Nephron progenitor cell (in vitro differentiated cells): Measurements from ENCODE around the gene PEX14.

Experiments
- DNase-seq: peaks from one replicate; pipeline ENCODE4 v3.0.0; 2021
- H3K27ac Mint-ChIP-seq: 2 replicates; pipeline ENCODE4 v1.8.0; 2021; ENCODE audit warnings: mild to moderate bottlenecking, moderate library complexity, mixed read lengths
- H3K27me3 Mint-ChIP-seq: 2 replicates; pipeline ENCODE4 v1.8.0; 2021; ENCODE audit warnings: mild to moderate bottlenecking, low read depth, mixed read lengths; ENCODE audit not compliant: poor library complexity
- H3K36me3 Mint-ChIP-seq: 2 replicates; pipeline ENCODE4 v1.8.0; 2021; ENCODE audit warnings: low read depth, mixed read lengths
- H3K4me1 Mint-ChIP-seq: 2 replicates; pipeline ENCODE4 v1.8.0; 2021; ENCODE audit warnings: mixed read lengths
- H3K4me3 Mint-ChIP-seq: 2 replicates; pipeline ENCODE4 v1.8.0; 2021; ENCODE audit warnings: mild to moderate bottlenecking, moderate library complexity, mixed read lengths
- H3K9me3 Mint-ChIP-seq: 2 replicates; pipeline ENCODE4 v1.8.0; 2021; ENCODE audit warnings: mild to moderate bottlenecking, moderate library complexity, mixed read lengths
- TF ChIP-seq, protein P1 (sequence below): fragments of 200-600 bp; sonication (generic); IDR thresholded peaks from 2 replicates; pipeline ENCODE4 v1.5.0; 2021; ENCODE audit warnings: antibody characterized with exemption

The PEX14 gene

DNA sequence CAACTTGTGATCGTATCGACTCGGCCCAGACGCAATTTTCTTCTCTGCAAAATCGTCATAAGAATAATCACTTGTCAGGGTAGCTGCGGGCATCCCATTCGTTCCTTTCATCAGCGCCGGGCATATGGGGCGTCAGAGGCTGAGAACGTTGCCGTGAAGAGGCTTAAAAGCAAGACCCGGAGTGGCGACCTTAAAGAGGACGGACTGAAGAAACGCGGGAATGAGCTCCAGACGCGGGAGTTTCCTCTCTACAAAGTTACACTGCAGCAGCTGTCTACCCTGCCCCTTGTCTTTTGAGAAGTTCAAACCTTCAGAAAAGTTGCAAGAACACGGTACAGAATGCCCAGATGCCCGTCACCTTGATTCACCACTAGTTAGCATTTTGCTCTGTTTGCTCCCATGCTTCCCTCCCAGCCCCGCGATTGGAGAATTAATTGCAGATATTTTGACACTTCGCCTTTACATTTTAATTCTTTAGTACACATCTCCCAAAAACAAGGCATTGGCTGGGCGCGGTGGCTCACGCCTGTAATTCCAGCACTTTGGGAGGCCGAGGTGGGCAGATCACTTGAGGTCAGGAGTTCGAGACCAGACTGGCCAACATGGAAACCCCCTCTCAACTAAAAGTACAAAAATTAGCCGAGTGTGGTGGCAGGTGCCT lies 43.5 kb upstream of the PEX14 start:
- peaks cover 48% of the 10 kb centered on the region for H3K4me1 Mint-ChIP-seq
- TF ChIP-seq, protein P1, sequence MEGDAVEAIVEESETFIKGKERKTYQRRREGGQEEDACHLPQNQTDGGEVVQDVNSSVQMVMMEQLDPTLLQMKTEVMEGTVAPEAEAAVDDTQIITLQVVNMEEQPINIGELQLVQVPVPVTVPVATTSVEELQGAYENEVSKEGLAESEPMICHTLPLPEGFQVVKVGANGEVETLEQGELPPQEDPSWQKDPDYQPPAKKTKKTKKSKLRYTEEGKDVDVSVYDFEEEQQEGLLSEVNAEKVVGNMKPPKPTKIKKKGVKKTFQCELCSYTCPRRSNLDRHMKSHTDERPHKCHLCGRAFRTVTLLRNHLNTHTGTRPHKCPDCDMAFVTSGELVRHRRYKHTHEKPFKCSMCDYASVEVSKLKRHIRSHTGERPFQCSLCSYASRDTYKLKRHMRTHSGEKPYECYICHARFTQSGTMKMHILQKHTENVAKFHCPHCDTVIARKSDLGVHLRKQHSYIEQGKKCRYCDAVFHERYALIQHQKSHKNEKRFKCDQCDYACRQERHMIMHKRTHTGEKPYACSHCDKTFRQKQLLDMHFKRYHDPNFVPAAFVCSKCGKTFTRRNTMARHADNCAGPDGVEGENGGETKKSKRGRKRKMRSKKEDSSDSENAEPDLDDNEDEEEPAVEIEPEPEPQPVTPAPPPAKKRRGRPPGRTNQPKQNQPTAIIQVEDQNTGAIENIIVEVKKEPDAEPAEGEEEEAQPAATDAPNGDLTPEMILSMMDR: no peak
- no peak for DNase-seq
- no peaks in the 10 kb centered on the region for H3K27me3 Mint-ChIP-seq
- peak overlapping the region; percentile 89 for H3K4me3 Mint-ChIP-seq
- no peaks in the 10 kb centered on the region for H3K36me3 Mint-ChIP-seq
- H3K9me3 Mint-ChIP-seq: no peaks in the 10 kb centered on the region
- H3K27ac Mint-ChIP-seq: peak overlapping the region; percentile 77

DNA sequence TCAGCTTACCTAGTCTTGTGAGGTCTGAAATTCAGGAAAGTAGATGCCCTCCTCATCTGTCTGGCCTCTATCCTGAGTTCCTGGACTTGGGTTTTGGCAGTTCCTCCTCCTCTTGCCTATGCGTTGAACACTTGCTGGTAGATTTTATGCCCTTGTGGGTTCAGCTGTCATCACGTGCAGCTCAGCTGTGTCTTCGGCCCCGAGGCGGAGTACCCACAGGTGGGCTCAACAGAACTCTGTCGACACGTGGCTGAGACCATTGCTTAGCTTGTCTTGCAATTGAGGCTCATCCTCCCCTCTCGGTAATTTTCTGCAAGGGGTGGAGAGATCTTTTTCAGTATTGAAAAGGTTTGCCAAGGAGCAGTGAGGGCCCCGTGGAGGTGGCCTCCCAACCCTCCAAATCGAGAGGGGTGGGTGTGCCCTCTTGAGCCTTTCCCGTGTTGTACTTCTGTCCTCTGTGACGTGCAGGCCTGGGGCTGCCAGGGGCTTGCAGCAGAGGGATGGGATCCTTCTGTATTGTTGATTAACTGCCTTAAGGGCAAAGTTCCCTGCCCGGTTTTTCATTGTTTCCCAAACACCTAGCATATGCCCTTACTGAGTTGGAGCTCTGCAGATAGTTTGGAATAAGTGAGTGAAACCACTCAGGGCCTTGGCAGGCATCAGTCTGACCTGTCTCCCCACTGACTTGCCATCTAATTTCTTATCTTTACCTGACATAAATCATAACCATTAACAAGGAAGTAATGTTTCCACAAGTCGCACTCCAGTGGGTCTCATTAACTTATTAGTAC lies 41.6 kb upstream of the PEX14 start:
- Mint-ChIP-seq H3K27me3 (no peaks in the 10 kb centered on the region), H3K4me1 (peaks cover 50% of the 10 kb centered on the region), H3K4me3 (peak overlapping the region; percentile 50), H3K9me3 (no peaks in the 10 kb centered on the region), H3K27ac (no peak overlapping the region), H3K36me3 (no peaks in the 10 kb centered on the region)
- TF ChIP-seq, protein P1: no peak
- no peak for DNase-seq

DNA sequence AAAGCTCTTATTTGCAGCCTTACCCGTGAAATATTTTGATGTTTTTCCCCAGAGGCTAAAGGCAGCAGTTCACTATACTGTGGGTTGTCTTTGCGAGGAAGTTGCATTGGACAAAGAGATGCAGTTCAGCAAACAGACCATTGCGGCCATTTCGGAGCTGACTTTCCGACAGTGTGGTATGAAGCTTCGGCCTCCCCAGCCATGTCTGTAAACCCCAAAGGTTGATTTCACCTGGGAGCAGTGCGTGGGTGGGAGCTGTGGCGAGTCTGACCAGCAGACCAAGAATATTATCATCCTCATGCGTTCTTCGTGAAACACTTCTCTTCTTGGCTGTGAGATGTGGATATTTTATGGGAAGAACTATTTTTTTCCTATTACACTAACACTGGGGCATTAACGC lies 41.0 kb upstream of the PEX14 start:
- TF ChIP-seq, protein P1: no peak
- Mint-ChIP-seq H3K27ac (no peak overlapping the region), H3K4me1 (peaks cover 50% of the 10 kb centered on the region), H3K9me3 (no peaks in the 10 kb centered on the region), H3K4me3 (no peak overlapping the region), H3K36me3 (no peaks in the 10 kb centered on the region), H3K27me3 (no peaks in the 10 kb centered on the region)
- DNase-seq: no peak

DNA sequence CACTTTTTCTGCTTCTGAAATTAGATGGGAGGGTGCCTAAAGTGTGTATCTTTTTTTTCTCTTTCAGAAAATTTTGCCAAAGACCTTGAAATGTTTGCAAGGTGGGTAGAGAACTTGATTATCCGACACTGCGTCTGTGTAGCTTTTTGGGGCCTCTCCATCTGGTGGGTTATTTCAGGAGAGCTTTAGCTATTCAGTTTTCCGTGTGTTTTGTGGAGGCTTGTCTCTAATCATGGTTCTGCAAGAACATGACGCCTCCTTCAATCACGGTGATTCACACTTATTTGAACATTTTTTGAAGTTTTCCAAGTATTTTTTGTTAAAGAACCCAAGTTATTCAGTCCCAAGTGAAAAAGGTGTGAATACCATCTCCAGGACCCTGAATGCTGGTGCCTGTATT lies 40.2 kb upstream of the PEX14 start:
- Mint-ChIP-seq H3K4me1 (peaks cover 50% of the 10 kb centered on the region), H3K27ac (no peak overlapping the region), H3K9me3 (no peaks in the 10 kb centered on the region), H3K4me3 (no peak overlapping the region), H3K36me3 (no peaks in the 10 kb centered on the region), H3K27me3 (no peaks in the 10 kb centered on the region)
- TF ChIP-seq, protein P1: no peak
- DNase-seq: no peak

DNA sequence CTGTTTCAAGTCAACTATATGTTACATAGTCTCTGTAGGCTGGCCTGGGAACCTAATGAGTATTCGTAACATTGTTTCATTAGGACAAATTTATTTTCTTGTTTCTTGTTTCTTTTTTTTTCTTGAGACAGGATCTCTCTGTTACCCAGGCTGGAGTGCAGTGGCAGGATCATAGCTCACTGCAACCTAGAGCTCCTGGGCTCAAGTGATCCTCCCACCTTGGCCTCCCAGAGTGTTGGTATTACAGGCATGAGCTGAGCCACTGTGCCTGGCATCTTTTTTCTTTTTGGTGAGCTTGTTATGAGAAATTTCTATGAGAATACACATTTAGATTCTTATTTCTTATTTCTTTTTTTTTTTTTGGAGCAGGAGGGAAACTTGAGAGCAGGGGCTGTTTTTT lies 37.7 kb upstream of the PEX14 start:
- Mint-ChIP-seq H3K36me3 (peaks cover 9% of the 10 kb centered on the region), H3K27me3 (no peaks in the 10 kb centered on the region), H3K4me1 (peaks cover 44% of the 10 kb centered on the region), H3K4me3 (no peak overlapping the region), H3K27ac (peak overlapping the region; percentile 74), H3K9me3 (no peaks in the 10 kb centered on the region)
- no peak for DNase-seq
- TF ChIP-seq, protein P1: no peak
